GM18907 (cell line): Measurements from ENCODE around the gene EMC6.
"Not testable (repeated sequence)": the region's sequence is repeated elsewhere in the genome, so short reads cannot be mapped to it uniquely, and the experiment has no call there.

Source experiments
- ATAC-seq: cut with Tn5 transposase; IDR thresholded peaks from one replicate; pipeline ENCODE4 v1.9.1; 2021; ENCODE audit warnings: mild to moderate bottlenecking, moderate library complexity; ENCODE audit not compliant: unreplicated experiment

Gene EMC6

GRCh38 chr17:3679531-3680126, 11.0 kb downstream of the EMC6 start:
- no peak for ATAC-seq

GRCh38 chr17:3681057-3681456, 12.4 kb downstream of the EMC6 start:
- ATAC-seq, result no peak

GRCh38 chr17:3681565-3681964, 13.0 kb downstream of the EMC6 start:
- no peak for ATAC-seq

- ATAC-seq, result no peak
Measured at GRCh38 chr17:3682033-3682432, 13.4 kb downstream of the EMC6 start.

GRCh38 chr17:3683054-3683511, 14.5 kb downstream of the EMC6 start:
- peak; percentile 53 for ATAC-seq

GRCh38 chr17:3685174-3685573, 16.6 kb downstream of the EMC6 start:
- ATAC-seq, result no peak

- ATAC-seq, result no peak
Measured at GRCh38 chr17:3688027-3688553, 19.5 kb downstream of the EMC6 start.

- ATAC-seq, result no peak
Measured at GRCh38 chr17:3688852-3689261, 20.2 kb downstream of the EMC6 start.

- no peak for ATAC-seq
Measured at GRCh38 chr17:3689262-3690093, 20.9 kb downstream of the EMC6 start.

GRCh38 chr17:3690094-3690715, 21.6 kb downstream of the EMC6 start:
- ATAC-seq, result no peak

GRCh38 chr17:3691617-3692067, 23.0 kb downstream of the EMC6 start:
- no peak for ATAC-seq

- ATAC-seq, result no peak
Measured at GRCh38 chr17:3692346-3692745, 23.7 kb downstream of the EMC6 start.

GRCh38 chr17:3693141-3693540, 24.5 kb downstream of the EMC6 start:
- no peak for ATAC-seq

GRCh38 chr17:3693829-3694231, 25.2 kb downstream of the EMC6 start:
- ATAC-seq, result peak; percentile 51

- peak; percentile 28 for ATAC-seq
Measured at GRCh38 chr17:3695129-3695722, 26.6 kb downstream of the EMC6 start.

- ATAC-seq, result peak; percentile 23
Measured at GRCh38 chr17:3695723-3696411, 27.3 kb downstream of the EMC6 start, which contains the start of gene P2RX5. Gene P2RX5 (minus strand): TSS chr17:3696155. CDS start chr17:3696005, 150 bp downstream.

GRCh38 chr17:3697103-3697476, 28.5 kb downstream of the EMC6 start:
- no peak for ATAC-seq

GRCh38 chr17:3698139-3698538, 29.5 kb downstream of the EMC6 start:
- ATAC-seq, result no peak

GRCh38 chr17:3699951-3700350, 31.3 kb downstream of the EMC6 start:
- no peak for ATAC-seq

- not testable (repeated sequence) for ATAC-seq
Measured at GRCh38 chr17:3702041-3702539, 33.5 kb downstream of the EMC6 start.
